Sigmoid colon (tissue), 4 donors: ENCODE results near the gene LIM2.
"Not testable (repeated sequence)": the region's sequence is repeated elsewhere in the genome, so short reads cannot be mapped to it uniquely, and the experiment has no call there.

ENCODE experiments used
- POLR2AphosphoS5 ChIP-seq, 4 donors: sonication (generic); formaldehyde crosslinking; IDR thresholded peaks; one replicate each; pipeline ENCODE4 v1.6.1; 2017; ENCODE audit warnings: antibody characterized with exemption in 4 of 4
- TF ChIP-seq, protein P1 (sequence below), 4 experiments: fragments of 450-650 bp in 3 of 4; fragments of 200-600 bp in 1 of 4; IDR thresholded peaks; one replicate each; pipeline ENCODE4 v1.5.1; 2016 to 2019; ENCODE audit warnings: antibody characterized with exemption in 4 of 4, mild to moderate bottlenecking in 3 of 4, moderate library complexity in 2 of 4

DNA sequence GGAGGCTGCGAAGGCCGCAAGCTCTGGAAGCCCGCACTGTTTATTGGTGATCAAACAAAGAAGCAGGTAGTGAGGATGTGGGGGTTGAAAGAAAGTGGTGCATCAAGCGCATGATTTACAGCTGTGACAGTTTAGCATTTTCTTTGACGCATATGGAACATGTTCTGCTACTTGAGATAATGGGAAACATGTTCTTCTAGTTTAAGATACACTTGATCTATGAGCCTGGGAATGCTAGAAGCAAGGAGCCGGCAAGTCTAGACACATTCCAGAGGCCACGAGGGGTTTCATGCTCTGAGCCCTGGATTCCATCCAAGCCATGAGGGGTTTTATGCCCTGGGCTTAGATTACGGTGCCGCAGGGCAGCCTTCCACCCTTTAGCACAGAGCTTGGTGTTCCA lies 9.7 kb upstream of the LIM2 start:
- TF ChIP-seq, protein P1, sequence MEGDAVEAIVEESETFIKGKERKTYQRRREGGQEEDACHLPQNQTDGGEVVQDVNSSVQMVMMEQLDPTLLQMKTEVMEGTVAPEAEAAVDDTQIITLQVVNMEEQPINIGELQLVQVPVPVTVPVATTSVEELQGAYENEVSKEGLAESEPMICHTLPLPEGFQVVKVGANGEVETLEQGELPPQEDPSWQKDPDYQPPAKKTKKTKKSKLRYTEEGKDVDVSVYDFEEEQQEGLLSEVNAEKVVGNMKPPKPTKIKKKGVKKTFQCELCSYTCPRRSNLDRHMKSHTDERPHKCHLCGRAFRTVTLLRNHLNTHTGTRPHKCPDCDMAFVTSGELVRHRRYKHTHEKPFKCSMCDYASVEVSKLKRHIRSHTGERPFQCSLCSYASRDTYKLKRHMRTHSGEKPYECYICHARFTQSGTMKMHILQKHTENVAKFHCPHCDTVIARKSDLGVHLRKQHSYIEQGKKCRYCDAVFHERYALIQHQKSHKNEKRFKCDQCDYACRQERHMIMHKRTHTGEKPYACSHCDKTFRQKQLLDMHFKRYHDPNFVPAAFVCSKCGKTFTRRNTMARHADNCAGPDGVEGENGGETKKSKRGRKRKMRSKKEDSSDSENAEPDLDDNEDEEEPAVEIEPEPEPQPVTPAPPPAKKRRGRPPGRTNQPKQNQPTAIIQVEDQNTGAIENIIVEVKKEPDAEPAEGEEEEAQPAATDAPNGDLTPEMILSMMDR (IDR thresholded peaks at IDR 0.05): not testable (repeated sequence)
- not testable (repeated sequence) for TF ChIP-seq POLR2AphosphoS5 (IDR thresholded peaks at IDR 0.05)
